ENCODE data around the gene ZDHHC14. TPM values are rescaled to one million over a fixed set of nuclear protein-coding genes. Genes with fewer than 3 reads are reported as not detected.

ZDHHC14 gene
- total and polyA plus RNA-seq, 4 donors: 4.3 to 18.3 (median 8.9) TPM

DNA sequence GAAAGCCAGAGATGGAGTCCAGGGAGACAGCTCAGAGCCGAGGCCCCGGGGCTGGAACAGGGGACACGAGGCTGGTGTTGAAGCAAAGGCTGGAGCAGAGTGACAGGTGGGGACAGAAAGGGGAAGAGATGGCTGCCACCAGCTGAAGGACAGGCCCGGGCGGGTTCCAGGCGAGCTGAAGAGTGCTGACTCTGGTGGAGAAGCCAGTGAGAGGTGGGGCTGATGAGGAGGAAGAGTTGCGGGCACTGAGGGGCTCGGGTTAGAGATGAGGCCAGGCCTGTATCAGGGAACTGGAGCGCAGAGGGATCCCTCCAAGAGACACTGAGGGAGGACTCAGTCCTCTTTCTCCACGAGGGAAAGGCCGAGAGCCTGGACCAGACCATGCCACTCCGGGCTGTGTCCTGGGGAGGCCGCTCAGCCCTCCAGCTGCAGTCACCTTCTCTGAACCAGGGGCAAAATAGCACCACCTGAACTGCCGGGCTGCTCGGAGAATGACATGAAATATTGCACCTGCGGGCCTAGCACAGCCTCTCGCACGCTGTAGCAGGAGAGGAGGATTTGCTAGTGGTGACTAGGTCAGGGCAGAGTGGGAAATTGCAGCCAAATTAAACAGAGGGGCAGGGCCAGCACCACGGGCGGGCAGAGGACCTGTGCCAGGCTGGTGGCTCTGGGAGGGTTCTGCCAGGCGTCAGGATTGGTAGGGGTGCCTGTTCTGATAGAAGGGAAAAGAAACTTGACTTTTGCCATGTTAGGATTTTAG, 175.9 kb downstream of the ZDHHC14 start:
- no peak for ATAC-seq (ENCODE audit: insufficient read depth, low FRiP score)
- H3K9me3 ChIP-seq (ENCODE audit: control insufficient read depth in 4 of 4, insufficient read depth in 3 of 4, low read length in 3 of 4): no peaks in the 10 kb centered on the region
- H3K27ac ChIP-seq (ENCODE audit: low read depth in 1 of 2, low read length in 1 of 2): no peak overlapping the region
- DNase-seq: peak in 1 of 3 donors; percentile 4
- H3K9ac ChIP-seq (ENCODE audit: insufficient read depth in 1 of 2, low read length in 2 of 2): no peak overlapping the region
- H3K4me3 ChIP-seq: no peak overlapping the region
- TF ChIP-seq CTCF (IDR thresholded peaks at IDR 0.05; ENCODE audit: control extremely low read depth, extremely low read depth): no peak
- H3K27me3 ChIP-seq (ENCODE audit: control insufficient read depth in 3 of 3, insufficient read depth in 3 of 3, low read length in 2 of 3): no peaks in the 10 kb centered on the region
- peaks cover 0 to 6% (median 2%) of the 10 kb centered on the region in 4 donors for H3K36me3 ChIP-seq (ENCODE audit: control insufficient read depth in 4 of 4, insufficient read depth in 4 of 4, low read length in 4 of 4)
- H3K4me1 ChIP-seq (ENCODE audit: control insufficient read depth in 5 of 5, insufficient read depth in 5 of 5, low read length in 5 of 5): peaks cover 0 to 21% (median 4%) of the 10 kb centered on the region in 5 donors
- WGBS, 2 donors: 76% methylated on average over 21 of the region's 21 CpGs

DNA sequence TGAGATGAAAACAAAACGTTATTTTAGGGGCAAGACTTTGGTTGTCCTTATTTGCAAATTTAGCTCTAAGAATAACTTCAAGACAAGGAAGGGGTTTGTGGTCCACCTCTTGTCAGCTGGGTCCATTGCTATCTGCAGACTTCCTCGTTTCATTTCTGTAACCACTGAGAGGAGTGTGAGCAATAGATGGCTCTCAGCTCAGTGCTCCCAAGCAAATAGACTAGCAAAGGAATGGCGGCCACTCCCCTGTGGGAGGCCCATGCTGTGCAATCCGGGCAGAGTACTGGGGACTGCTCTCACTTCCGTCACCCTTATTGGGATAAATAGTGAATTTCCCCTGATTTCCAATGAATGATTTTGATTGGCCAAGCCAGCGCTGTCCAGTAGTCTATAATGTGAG, 176.6 kb downstream of the ZDHHC14 start:
- H3K9me3 ChIP-seq (ENCODE audit: control insufficient read depth in 4 of 4, insufficient read depth in 3 of 4, low read length in 3 of 4): no peaks in the 10 kb centered on the region
- no peaks in the 10 kb centered on the region for H3K27me3 ChIP-seq (ENCODE audit: control insufficient read depth in 3 of 3, insufficient read depth in 3 of 3, low read length in 2 of 3)
- DNase-seq (peak in 1 of 3 donors; percentile 2), ATAC-seq (ENCODE audit: insufficient read depth, low FRiP score) (no peak)
- no peak overlapping the region for H3K27ac ChIP-seq (ENCODE audit: low read depth in 1 of 2, low read length in 1 of 2)
- TF ChIP-seq CTCF (IDR thresholded peaks at IDR 0.05; ENCODE audit: control extremely low read depth, extremely low read depth): no peak
- H3K9ac ChIP-seq (ENCODE audit: insufficient read depth in 1 of 2, low read length in 2 of 2): no peak overlapping the region
- no peak overlapping the region for H3K4me3 ChIP-seq
- 77 to 82% methylated on average over 6 of the region's 6 CpGs for WGBS, 2 donors
- peaks cover 0 to 20% (median 4%) of the 10 kb centered on the region in 5 donors for H3K4me1 ChIP-seq (ENCODE audit: control insufficient read depth in 5 of 5, insufficient read depth in 5 of 5, low read length in 5 of 5)
- peaks cover 0 to 6% (median 2%) of the 10 kb centered on the region in 4 donors for H3K36me3 ChIP-seq (ENCODE audit: control insufficient read depth in 4 of 4, insufficient read depth in 4 of 4, low read length in 4 of 4)

DNA sequence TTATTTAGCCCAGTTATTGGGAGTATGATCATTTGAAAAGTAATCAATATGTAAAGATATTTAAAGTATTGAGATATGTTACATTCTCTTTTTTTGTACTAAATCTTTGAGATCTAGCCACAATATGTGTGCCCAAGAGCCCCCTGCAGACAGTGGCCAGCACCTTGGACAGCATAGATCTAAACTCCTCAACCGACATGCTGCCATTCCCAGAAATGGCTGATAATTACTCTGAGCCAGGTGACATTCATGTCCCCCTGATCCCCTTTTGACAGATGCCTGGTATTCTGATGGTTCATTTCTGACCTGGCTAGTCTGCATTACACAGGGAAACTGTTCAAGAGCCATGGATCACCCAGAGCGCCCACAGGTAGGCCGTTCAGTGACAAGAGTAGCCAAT, 177.1 kb downstream of the ZDHHC14 start:
- ATAC-seq (ENCODE audit: insufficient read depth, low FRiP score): no peak
- Histone ChIP-seq H3K9ac (ENCODE audit: insufficient read depth in 1 of 2, low read length in 2 of 2) (no peak overlapping the region), H3K4me3 (no peak overlapping the region), H3K27me3 (ENCODE audit: control insufficient read depth in 3 of 3, insufficient read depth in 3 of 3, low read length in 2 of 3) (no peaks in the 10 kb centered on the region), H3K36me3 (ENCODE audit: control insufficient read depth in 4 of 4, insufficient read depth in 4 of 4, low read length in 4 of 4) (peaks cover 0 to 6% (median 2%) of the 10 kb centered on the region in 4 donors), H3K9me3 (ENCODE audit: control insufficient read depth in 4 of 4, insufficient read depth in 3 of 4, low read length in 3 of 4) (no peaks in the 10 kb centered on the region), H3K4me1 (ENCODE audit: control insufficient read depth in 5 of 5, insufficient read depth in 5 of 5, low read length in 5 of 5) (peaks cover 0 to 15% (median 0%) of the 10 kb centered on the region in 5 donors), H3K27ac (ENCODE audit: low read depth in 1 of 2, low read length in 1 of 2) (no peak overlapping the region)
- 94 to 96% methylated on average over 3 of the region's 3 CpGs for WGBS, 2 donors
- TF ChIP-seq CTCF (IDR thresholded peaks at IDR 0.05; ENCODE audit: control extremely low read depth, extremely low read depth): no peak
- DNase-seq: peak in 1 of 3 donors; percentile 9

Data from lung (tissue), 12 donors.